OCI-LY1 (cell line): ENCODE results near the gene CDH23.

ENCODE experiments used
- H2AFZ ChIP-seq: fragments of 200-600 bp; sonication (generic), shearing (Covaris generic); 2 replicates; pipeline ENCODE4 v1.6.0; 2014; ENCODE audit warnings: antibody characterized with exemption, mild to moderate bottlenecking, low read length
- H3F3A ChIP-seq: fragments of 200-600 bp; sonication (generic), shearing (Covaris generic); 2 replicates; pipeline ENCODE4 v1.6.0; 2014; ENCODE audit warnings: mild to moderate bottlenecking, antibody characterized with exemption, low read length, moderate library complexity; ENCODE audit not compliant: insufficient read depth
- H3K27ac ChIP-seq: fragments of 200-600 bp; sonication (generic); 2 replicates; pipeline ENCODE4 v1.5.1; 2014; ENCODE audit warnings: low read length, mixed run types, mild to moderate bottlenecking, low read depth; ENCODE audit not compliant: poor library complexity, severe bottlenecking
- H3K27me3 ChIP-seq: fragments of 200-600 bp; sonication (generic); 2 replicates; pipeline ENCODE4 v1.6.0; 2014; ENCODE audit warnings: antibody characterized with exemption, mild to moderate bottlenecking, low read length, moderate library complexity; ENCODE audit not compliant: insufficient read depth
- H3K36me3 ChIP-seq: fragments of 200-600 bp; sonication (generic); 2 replicates; pipeline ENCODE4 v1.6.1; 2014; ENCODE audit warnings: mild to moderate bottlenecking, antibody characterized with exemption, low read length, moderate library complexity, mixed read lengths; ENCODE audit not compliant: insufficient read depth
- H3K4me1 ChIP-seq: fragments of 200-600 bp; sonication (generic); 2 replicates; pipeline ENCODE4 v1.5.1; 2014; ENCODE audit warnings: mild to moderate bottlenecking, low read length, moderate library complexity; ENCODE audit not compliant: insufficient read depth, severe bottlenecking
- H3K4me2 ChIP-seq: fragments of 200-600 bp; sonication (generic), shearing (Covaris generic); 2 replicates; pipeline ENCODE4 v1.6.1; 2014; ENCODE audit warnings: low read length
- H3K4me3 ChIP-seq: fragments of 200-600 bp; sonication (generic); 2 replicates; pipeline ENCODE4 v1.5.1; 2014; ENCODE audit warnings: low read length, low read depth, mild to moderate bottlenecking, mixed read lengths; ENCODE audit not compliant: poor library complexity, severe bottlenecking
- H3K79me2 ChIP-seq: fragments of 200-600 bp; shearing (Covaris generic); 2 replicates; pipeline ENCODE4 v1.6.1; 2016; ENCODE audit warnings: mixed run types, low read length, mixed read lengths; ENCODE audit not compliant: insufficient read depth
- H3K9ac ChIP-seq: fragments of 200-600 bp; sonication (generic), shearing (Covaris generic); 2 replicates; pipeline ENCODE4 v1.6.1; 2014; ENCODE audit warnings: mild to moderate bottlenecking, low read length, mixed read lengths
- H3K9me2 ChIP-seq: fragments of 200-600 bp; sonication (generic), shearing (Covaris generic); 2 replicates; pipeline ENCODE4 v1.6.1; 2014; ENCODE audit warnings: low read depth, mild to moderate bottlenecking, low read length, mixed read lengths
- H3K9me3 ChIP-seq: fragments of 200-600 bp; shearing (Covaris generic); 2 replicates; pipeline ENCODE4 v1.6.1; 2014; ENCODE audit warnings: low read length, mixed read lengths
- H4K20me1 ChIP-seq: fragments of 200-600 bp; sonication (generic), shearing (Covaris generic); 2 replicates; pipeline ENCODE4 v1.6.0; 2016; ENCODE audit warnings: mild to moderate bottlenecking, low read length; ENCODE audit not compliant: insufficient read depth
- EZH2 ChIP-seq: fragments of 200-600 bp; sonication (generic), shearing (Covaris generic); IDR thresholded peaks from 2 replicates; pipeline ENCODE4 v1.8.0; 2017; ENCODE audit warnings: borderline replicate concordance, mixed run types, mild to moderate bottlenecking, antibody characterized with exemption, low read length, moderate library complexity, mixed read lengths
- TF ChIP-seq, protein P1 (sequence below): fragments of 200-600 bp; sonication (generic), shearing (Covaris generic); IDR thresholded peaks from 2 replicates; pipeline ENCODE4 v1.5.1; 2017; ENCODE audit warnings: mild to moderate bottlenecking, antibody characterized with exemption, low read length, moderate library complexity, mixed read lengths

Gene CDH23

DNA sequence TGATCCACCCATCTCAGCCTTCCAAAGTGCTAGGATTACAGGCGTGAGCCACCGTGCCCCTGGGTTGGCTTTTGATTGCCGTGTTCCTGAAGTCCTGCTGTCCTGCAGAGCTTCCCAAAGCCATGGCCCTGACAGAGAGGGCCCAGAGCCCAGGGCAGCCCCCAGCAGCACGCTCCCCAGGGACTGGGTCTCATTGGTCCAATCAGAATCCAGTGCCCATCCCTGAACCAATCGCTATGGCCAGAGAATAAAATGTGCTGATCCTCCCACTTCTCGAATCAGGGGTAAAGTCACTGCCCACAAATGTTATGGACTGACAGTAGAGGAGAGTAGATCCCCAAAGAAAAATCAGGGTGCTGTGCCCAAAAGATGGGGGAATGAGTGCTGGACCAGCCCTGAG lies 327.8 kb downstream of the CDH23 start:
- Histone ChIP-seq H3K9ac (no peak overlapping the region), H3K9me2 (no peaks in the 10 kb centered on the region), H3K4me2 (no peak overlapping the region), H3K36me3 (no peaks in the 10 kb centered on the region), H4K20me1 (no peaks in the 10 kb centered on the region), H2AFZ (no peak overlapping the region), H3F3A (no peaks in the 10 kb centered on the region), H3K27me3 (0 out of 2 replicates have a peak, but pooled peaks cover 6% of the 10 kb centered on the region), H3K79me2 (no peaks in the 10 kb centered on the region), H3K4me3 (no peak overlapping the region), H3K9me3 (no peaks in the 10 kb centered on the region), H3K4me1 (peaks cover 42% of the 10 kb centered on the region), H3K27ac (no peak overlapping the region)
- TF ChIP-seq, protein P1, sequence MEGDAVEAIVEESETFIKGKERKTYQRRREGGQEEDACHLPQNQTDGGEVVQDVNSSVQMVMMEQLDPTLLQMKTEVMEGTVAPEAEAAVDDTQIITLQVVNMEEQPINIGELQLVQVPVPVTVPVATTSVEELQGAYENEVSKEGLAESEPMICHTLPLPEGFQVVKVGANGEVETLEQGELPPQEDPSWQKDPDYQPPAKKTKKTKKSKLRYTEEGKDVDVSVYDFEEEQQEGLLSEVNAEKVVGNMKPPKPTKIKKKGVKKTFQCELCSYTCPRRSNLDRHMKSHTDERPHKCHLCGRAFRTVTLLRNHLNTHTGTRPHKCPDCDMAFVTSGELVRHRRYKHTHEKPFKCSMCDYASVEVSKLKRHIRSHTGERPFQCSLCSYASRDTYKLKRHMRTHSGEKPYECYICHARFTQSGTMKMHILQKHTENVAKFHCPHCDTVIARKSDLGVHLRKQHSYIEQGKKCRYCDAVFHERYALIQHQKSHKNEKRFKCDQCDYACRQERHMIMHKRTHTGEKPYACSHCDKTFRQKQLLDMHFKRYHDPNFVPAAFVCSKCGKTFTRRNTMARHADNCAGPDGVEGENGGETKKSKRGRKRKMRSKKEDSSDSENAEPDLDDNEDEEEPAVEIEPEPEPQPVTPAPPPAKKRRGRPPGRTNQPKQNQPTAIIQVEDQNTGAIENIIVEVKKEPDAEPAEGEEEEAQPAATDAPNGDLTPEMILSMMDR = no peak
- TF ChIP-seq EZH2 = no peak

DNA sequence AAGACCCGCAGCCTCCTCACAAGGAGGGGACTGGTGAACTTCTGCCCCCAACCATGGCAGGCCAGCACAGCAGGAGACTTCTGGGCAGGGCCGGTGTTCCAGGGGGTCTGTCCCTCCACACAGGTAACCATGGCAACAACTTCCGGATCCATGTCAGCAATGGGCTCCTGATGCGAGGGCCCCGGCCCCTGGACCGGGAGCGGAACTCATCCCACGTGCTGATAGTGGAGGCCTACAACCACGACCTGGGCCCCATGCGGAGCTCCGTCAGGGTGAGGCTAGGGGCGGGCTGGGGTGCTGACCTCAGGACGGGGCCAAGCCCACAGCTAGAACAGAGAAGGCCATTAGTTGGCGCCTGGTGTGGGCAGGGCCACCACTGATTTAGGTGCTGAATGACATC lies 328.5 kb downstream of the CDH23 start:
- Histone ChIP-seq H3K9me3 (no peaks in the 10 kb centered on the region), H3K4me1 (peaks cover 43% of the 10 kb centered on the region), H3K9ac (no peak overlapping the region), H3K4me2 (no peak overlapping the region), H3K27ac (peak overlapping the region; percentile 97), H3F3A (no peaks in the 10 kb centered on the region), H3K4me3 (no peak overlapping the region), H3K27me3 (0 out of 2 replicates have a peak, but pooled peaks cover 6% of the 10 kb centered on the region), H3K9me2 (no peaks in the 10 kb centered on the region), H3K79me2 (no peaks in the 10 kb centered on the region), H4K20me1 (no peaks in the 10 kb centered on the region), H3K36me3 (no peaks in the 10 kb centered on the region), H2AFZ (no peak overlapping the region)
- no peak for TF ChIP-seq EZH2
- TF ChIP-seq, protein P1 = no peak

DNA sequence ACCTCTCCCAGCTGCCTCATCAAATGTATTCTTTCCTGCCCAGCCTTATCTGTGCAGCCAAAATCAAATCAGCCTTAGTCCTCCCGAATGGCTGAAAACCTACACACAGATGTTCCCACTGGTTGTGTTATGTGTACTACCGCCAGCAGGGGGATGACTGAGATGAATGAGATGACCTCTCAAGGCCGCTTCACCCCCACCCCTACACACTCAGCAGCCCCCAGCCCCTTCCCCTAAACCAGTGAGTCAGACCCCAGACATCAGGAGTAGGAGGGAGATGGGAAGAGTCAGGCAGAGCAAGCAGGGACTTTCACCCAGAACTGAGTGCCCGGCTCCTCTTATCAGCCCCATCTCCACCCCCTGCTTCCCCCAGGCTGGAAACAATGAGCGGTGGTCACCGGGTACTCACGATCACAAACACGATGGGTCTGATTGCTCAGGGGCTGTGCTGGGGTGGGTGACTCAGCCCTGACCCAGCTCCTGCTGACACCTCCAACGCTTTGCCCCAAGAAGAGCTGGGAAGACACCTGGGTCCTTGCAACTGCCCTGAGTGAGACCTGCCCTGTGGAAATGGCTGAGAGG lies 329.4 kb downstream of the CDH23 start:
- Histone ChIP-seq H3F3A (no peaks in the 10 kb centered on the region), H2AFZ (no peak overlapping the region), H4K20me1 (no peaks in the 10 kb centered on the region), H3K27me3 (no peaks in the 10 kb centered on the region), H3K4me3 (no peak overlapping the region), H3K27ac (peak overlapping the region; percentile 97), H3K9me2 (no peaks in the 10 kb centered on the region), H3K36me3 (no peaks in the 10 kb centered on the region), H3K9ac (peak overlapping the region; percentile 38; the same call in 1 of the 2 replicates), H3K4me2 (peak overlapping the region; percentile 55; the same call in 1 of the 2 replicates), H3K9me3 (no peaks in the 10 kb centered on the region), H3K4me1 (peaks cover 43% of the 10 kb centered on the region), H3K79me2 (no peaks in the 10 kb centered on the region)
- TF ChIP-seq, protein P1 = peak; percentile 67
- TF ChIP-seq EZH2 = no peak
